Glutamatergic neuron (in vitro differentiated cells): ENCODE results near the gene NADSYN1. TPM values are rescaled to one million over a fixed set of nuclear protein-coding genes. Genes with fewer than 3 reads are reported as not detected.

Experiments
- DNase-seq: peaks from one replicate; pipeline ENCODE4 v3.0.0; 2022
- H3K27ac Mint-ChIP-seq: one replicate; pipeline ENCODE4 v1.8.0; 2020; ENCODE audit warnings: mild to moderate bottlenecking, mixed read lengths, inconsistent platforms; ENCODE audit not compliant: unreplicated experiment
- H3K27me3 Mint-ChIP-seq: one replicate; pipeline ENCODE4 v1.8.0; 2020; ENCODE audit warnings: mild to moderate bottlenecking, moderate library complexity, mixed read lengths, inconsistent platforms; ENCODE audit not compliant: unreplicated experiment
- H3K36me3 Mint-ChIP-seq: one replicate; pipeline ENCODE4 v1.8.0; 2020; ENCODE audit warnings: mild to moderate bottlenecking, mixed read lengths, inconsistent platforms; ENCODE audit not compliant: unreplicated experiment
- H3K4me1 Mint-ChIP-seq: one replicate; pipeline ENCODE4 v1.8.0; 2020; ENCODE audit warnings: mild to moderate bottlenecking, low read depth, mixed read lengths, inconsistent platforms; ENCODE audit not compliant: unreplicated experiment
- H3K4me3 Mint-ChIP-seq: one replicate; pipeline ENCODE4 v1.8.0; 2020; ENCODE audit warnings: mild to moderate bottlenecking, mixed read lengths, inconsistent platforms; ENCODE audit not compliant: unreplicated experiment
- H3K9me3 Mint-ChIP-seq: one replicate; pipeline ENCODE4 v1.8.0; 2020; ENCODE audit warnings: mild to moderate bottlenecking, moderate library complexity, mixed read lengths, inconsistent platforms; ENCODE audit not compliant: unreplicated experiment
- total RNA-seq: library from RNA; stranded (reverse); fragmentation: NEBNext Ultra II Directional; extraction: Animal tissue kit (Norgen Biotek cat#: 25700); gene quantifications from one replicate; pipeline ENCODE4 v1.2.1, GENCODE V29; 2021; ENCODE audit not compliant: unreplicated experiment
- TF ChIP-seq, protein P1 (sequence below): fragments of 200-600 bp; sonication (generic); IDR thresholded peaks from one replicate; pipeline ENCODE4 v1.5.0; 2021; ENCODE audit not compliant: partially characterized antibody, unreplicated experiment

Gene NADSYN1
- total RNA-seq, 1 donor from 2014 or later: 78.2 TPM

GRCh38 chr11:71496421-71496820, 43.4 kb downstream of the NADSYN1 start:
- Mint-ChIP-seq H3K9me3 (peaks cover 2% of the 10 kb centered on the region), H3K36me3 (peaks cover 27% of the 10 kb centered on the region), H3K4me3 (no peak overlapping the region), H3K4me1 (no peaks in the 10 kb centered on the region), H3K27me3 (peaks cover 3% of the 10 kb centered on the region), H3K27ac (peak overlapping the region; percentile 12)
- TF ChIP-seq, protein P1, sequence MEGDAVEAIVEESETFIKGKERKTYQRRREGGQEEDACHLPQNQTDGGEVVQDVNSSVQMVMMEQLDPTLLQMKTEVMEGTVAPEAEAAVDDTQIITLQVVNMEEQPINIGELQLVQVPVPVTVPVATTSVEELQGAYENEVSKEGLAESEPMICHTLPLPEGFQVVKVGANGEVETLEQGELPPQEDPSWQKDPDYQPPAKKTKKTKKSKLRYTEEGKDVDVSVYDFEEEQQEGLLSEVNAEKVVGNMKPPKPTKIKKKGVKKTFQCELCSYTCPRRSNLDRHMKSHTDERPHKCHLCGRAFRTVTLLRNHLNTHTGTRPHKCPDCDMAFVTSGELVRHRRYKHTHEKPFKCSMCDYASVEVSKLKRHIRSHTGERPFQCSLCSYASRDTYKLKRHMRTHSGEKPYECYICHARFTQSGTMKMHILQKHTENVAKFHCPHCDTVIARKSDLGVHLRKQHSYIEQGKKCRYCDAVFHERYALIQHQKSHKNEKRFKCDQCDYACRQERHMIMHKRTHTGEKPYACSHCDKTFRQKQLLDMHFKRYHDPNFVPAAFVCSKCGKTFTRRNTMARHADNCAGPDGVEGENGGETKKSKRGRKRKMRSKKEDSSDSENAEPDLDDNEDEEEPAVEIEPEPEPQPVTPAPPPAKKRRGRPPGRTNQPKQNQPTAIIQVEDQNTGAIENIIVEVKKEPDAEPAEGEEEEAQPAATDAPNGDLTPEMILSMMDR: no peak
- DNase-seq: no peak

- Mint-ChIP-seq H3K9me3 (peaks cover 2% of the 10 kb centered on the region), H3K4me1 (no peaks in the 10 kb centered on the region), H3K27me3 (peaks cover 3% of the 10 kb centered on the region), H3K4me3 (no peak overlapping the region), H3K36me3 (peaks cover 27% of the 10 kb centered on the region), H3K27ac (no peak overlapping the region)
- TF ChIP-seq, protein P1: no peak
- no peak for DNase-seq
Observed at GRCh38 chr11:71498091-71498490, 45.1 kb downstream of the NADSYN1 start.

DNA sequence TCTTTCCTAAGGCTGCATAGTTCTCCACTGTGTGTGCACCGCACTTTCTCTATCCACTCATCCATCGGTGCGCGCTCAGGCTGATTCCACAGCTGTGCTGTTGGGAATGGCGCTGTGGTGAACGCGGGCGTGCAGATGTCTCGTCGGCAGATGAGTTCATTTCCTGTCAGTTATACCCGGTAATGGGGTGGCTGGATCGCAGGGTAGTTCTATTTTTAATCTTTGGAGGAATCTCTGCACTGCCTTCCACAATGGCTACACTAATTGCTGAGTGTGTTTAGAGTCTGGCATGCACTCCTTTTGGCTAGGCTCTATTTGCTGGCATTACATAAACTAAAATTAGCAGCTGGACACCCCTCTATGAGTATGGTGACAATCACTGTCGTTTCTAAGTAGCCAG, 46.1 kb downstream of the NADSYN1 start:
- peaks cover 27% of the 10 kb centered on the region for H3K36me3 Mint-ChIP-seq
- H3K27ac Mint-ChIP-seq: no peak overlapping the region
- DNase-seq: no peak
- peaks cover 2% of the 10 kb centered on the region for H3K9me3 Mint-ChIP-seq
- H3K4me1 Mint-ChIP-seq: no peaks in the 10 kb centered on the region
- TF ChIP-seq, protein P1: no peak
- no peak overlapping the region for H3K4me3 Mint-ChIP-seq
- peaks cover 3% of the 10 kb centered on the region for H3K27me3 Mint-ChIP-seq

- H3K36me3 Mint-ChIP-seq: peaks cover 27% of the 10 kb centered on the region
- H3K27me3 Mint-ChIP-seq: peaks cover 3% of the 10 kb centered on the region
- H3K27ac Mint-ChIP-seq: no peak overlapping the region
- no peak overlapping the region for H3K4me3 Mint-ChIP-seq
- no peaks in the 10 kb centered on the region for H3K4me1 Mint-ChIP-seq
- TF ChIP-seq, protein P1: no peak
- peaks cover 2% of the 10 kb centered on the region for H3K9me3 Mint-ChIP-seq
- no peak for DNase-seq
Observed at GRCh38 chr11:71499546-71499945, 46.5 kb downstream of the NADSYN1 start.

DNA sequence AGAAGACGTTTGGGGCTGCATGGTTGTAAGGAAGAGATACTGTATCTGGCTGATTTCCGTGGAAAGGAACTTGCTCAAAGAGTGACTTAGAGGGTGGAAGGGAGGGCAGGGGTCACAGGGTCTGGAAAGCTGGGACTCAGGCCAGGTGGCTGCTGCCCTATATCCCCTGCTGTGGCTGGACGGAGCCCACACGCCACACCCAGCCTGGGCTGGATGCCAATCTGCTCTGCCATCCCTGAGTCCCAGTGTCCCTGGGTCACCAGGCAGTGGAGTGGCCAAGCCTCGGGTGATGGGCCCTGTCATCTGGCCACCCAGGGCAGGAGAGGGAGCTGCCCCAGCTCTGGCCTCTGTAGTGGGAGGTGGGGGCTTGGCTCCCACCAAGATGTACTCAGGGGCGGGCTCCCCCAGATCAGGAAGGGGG, 47.6 kb downstream of the NADSYN1 start:
- Mint-ChIP-seq H3K36me3 (peaks cover 27% of the 10 kb centered on the region), H3K27ac (no peak overlapping the region), H3K4me1 (no peaks in the 10 kb centered on the region), H3K9me3 (no peaks in the 10 kb centered on the region), H3K27me3 (peaks cover 3% of the 10 kb centered on the region), H3K4me3 (no peak overlapping the region)
- no peak for DNase-seq
- TF ChIP-seq, protein P1: no peak
